ENCODE results near the gene DNAAF1.

DNAAF1 gene

DNA sequence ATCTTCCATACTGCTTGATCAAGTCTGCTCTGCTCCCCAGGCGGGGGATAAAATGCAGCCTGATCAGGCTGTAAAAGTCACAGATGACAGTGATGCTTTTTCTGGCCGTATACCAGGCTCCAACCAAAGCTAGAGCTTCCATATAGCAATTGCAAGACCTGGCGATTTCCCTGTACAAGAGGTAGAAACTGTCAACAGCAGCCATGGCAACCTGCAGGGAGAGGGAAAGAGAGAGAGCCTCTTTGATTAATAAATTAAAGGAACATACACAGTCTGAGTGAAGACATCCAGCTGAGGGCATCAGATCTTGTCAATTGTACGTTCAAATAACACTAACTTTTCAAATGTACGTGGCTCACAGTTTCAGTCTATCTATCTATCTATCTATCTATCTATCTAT is 14.0 kb upstream of the DNAAF1 start:
- Histone ChIP-seq H3K27ac (ENCODE audit: low read length) (no peak overlapping the region), H3K9ac (ENCODE audit: low read length) (no peak overlapping the region), H2AFZ (ENCODE audit: low read depth, low read length) (no peak overlapping the region), H3K4me2 (ENCODE audit: low read length) (no peak overlapping the region), H3K4me1 (ENCODE audit: low read length) (peaks cover 9% of the 10 kb centered on the region), H3K27me3 (ENCODE audit: low read depth, low read length) (no peaks in the 10 kb centered on the region), H3K36me3 (replicated peaks; ENCODE audit: low read depth, low read length) (peaks cover 2% of the 10 kb centered on the region), H3K79me2 (ENCODE audit: low read length) (no peaks in the 10 kb centered on the region), H3K9me3 (ENCODE audit: insufficient read depth, low read length) (no peaks in the 10 kb centered on the region), H4K20me1 (ENCODE audit: insufficient read depth, low read length) (no peaks in the 10 kb centered on the region), H3K4me3 (ENCODE audit: low read length) (no peak overlapping the region)
- no peak for TF ChIP-seq EZH2phosphoT487 (IDR thresholded peaks at IDR 0.05; ENCODE audit: low read depth)
- TF ChIP-seq, protein P1, sequence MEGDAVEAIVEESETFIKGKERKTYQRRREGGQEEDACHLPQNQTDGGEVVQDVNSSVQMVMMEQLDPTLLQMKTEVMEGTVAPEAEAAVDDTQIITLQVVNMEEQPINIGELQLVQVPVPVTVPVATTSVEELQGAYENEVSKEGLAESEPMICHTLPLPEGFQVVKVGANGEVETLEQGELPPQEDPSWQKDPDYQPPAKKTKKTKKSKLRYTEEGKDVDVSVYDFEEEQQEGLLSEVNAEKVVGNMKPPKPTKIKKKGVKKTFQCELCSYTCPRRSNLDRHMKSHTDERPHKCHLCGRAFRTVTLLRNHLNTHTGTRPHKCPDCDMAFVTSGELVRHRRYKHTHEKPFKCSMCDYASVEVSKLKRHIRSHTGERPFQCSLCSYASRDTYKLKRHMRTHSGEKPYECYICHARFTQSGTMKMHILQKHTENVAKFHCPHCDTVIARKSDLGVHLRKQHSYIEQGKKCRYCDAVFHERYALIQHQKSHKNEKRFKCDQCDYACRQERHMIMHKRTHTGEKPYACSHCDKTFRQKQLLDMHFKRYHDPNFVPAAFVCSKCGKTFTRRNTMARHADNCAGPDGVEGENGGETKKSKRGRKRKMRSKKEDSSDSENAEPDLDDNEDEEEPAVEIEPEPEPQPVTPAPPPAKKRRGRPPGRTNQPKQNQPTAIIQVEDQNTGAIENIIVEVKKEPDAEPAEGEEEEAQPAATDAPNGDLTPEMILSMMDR (IDR thresholded peaks at IDR 0.05; ENCODE audit: low read depth, low read length) = no peak

GRCh38 chr16:84132527-84133285 is 12.4 kb upstream of the DNAAF1 start:
- Histone ChIP-seq H3K9ac (ENCODE audit: low read length) (no peak overlapping the region), H4K20me1 (ENCODE audit: insufficient read depth, low read length) (0 out of 2 replicates have a peak, but pooled peaks cover 4% of the 10 kb centered on the region), H3K27ac (ENCODE audit: low read length) (no peak overlapping the region), H3K4me1 (ENCODE audit: low read length) (peaks cover 12% of the 10 kb centered on the region), H2AFZ (ENCODE audit: low read depth, low read length) (no peak overlapping the region), H3K4me2 (ENCODE audit: low read length) (no peak overlapping the region), H3K27me3 (ENCODE audit: low read depth, low read length) (no peaks in the 10 kb centered on the region), H3K4me3 (ENCODE audit: low read length) (no peak overlapping the region), H3K79me2 (ENCODE audit: low read length) (no peaks in the 10 kb centered on the region), H3K36me3 (replicated peaks; ENCODE audit: low read depth, low read length) (peaks cover 2% of the 10 kb centered on the region), H3K9me3 (ENCODE audit: insufficient read depth, low read length) (no peaks in the 10 kb centered on the region)
- TF ChIP-seq, protein P1 (IDR thresholded peaks at IDR 0.05; ENCODE audit: low read depth, low read length) = no peak
- TF ChIP-seq EZH2phosphoT487 (IDR thresholded peaks at IDR 0.05; ENCODE audit: low read depth) = no peak

- Histone ChIP-seq H3K27me3 (ENCODE audit: low read depth, low read length) (no peaks in the 10 kb centered on the region), H4K20me1 (ENCODE audit: insufficient read depth, low read length) (peaks cover 4% of the 10 kb centered on the region; the same call in 1 of the 2 replicates), H3K36me3 (replicated peaks; ENCODE audit: low read depth, low read length) (no peaks in the 10 kb centered on the region), H3K9ac (ENCODE audit: low read length) (no peak overlapping the region), H3K4me1 (ENCODE audit: low read length) (peaks cover 16% of the 10 kb centered on the region), H3K9me3 (ENCODE audit: insufficient read depth, low read length) (no peaks in the 10 kb centered on the region), H3K79me2 (ENCODE audit: low read length) (no peaks in the 10 kb centered on the region), H3K4me2 (ENCODE audit: low read length) (no peak overlapping the region), H3K27ac (ENCODE audit: low read length) (no peak overlapping the region), H3K4me3 (ENCODE audit: low read length) (no peak overlapping the region), H2AFZ (ENCODE audit: low read depth, low read length) (no peak overlapping the region)
- TF ChIP-seq, protein P1 (IDR thresholded peaks at IDR 0.05; ENCODE audit: low read depth, low read length) = no peak
- TF ChIP-seq EZH2phosphoT487 (IDR thresholded peaks at IDR 0.05; ENCODE audit: low read depth) = no peak
Observed at GRCh38 chr16:84136331-84137125, 8.6 kb upstream of the DNAAF1 start.

- TF ChIP-seq, protein P1 (IDR thresholded peaks at IDR 0.05; ENCODE audit: low read depth, low read length) = no peak
- no peak for TF ChIP-seq EZH2phosphoT487 (IDR thresholded peaks at IDR 0.05; ENCODE audit: low read depth)
- Histone ChIP-seq H3K9ac (ENCODE audit: low read length) (no peak overlapping the region), H3K27ac (ENCODE audit: low read length) (no peak overlapping the region), H3K27me3 (ENCODE audit: low read depth, low read length) (no peaks in the 10 kb centered on the region), H3K4me2 (ENCODE audit: low read length) (no peak overlapping the region), H4K20me1 (ENCODE audit: insufficient read depth, low read length) (peaks cover 4% of the 10 kb centered on the region; the same call in 1 of the 2 replicates), H3K36me3 (replicated peaks; ENCODE audit: low read depth, low read length) (no peaks in the 10 kb centered on the region), H3K4me1 (ENCODE audit: low read length) (peaks cover 16% of the 10 kb centered on the region), H2AFZ (ENCODE audit: low read depth, low read length) (no peak overlapping the region), H3K79me2 (ENCODE audit: low read length) (no peaks in the 10 kb centered on the region), H3K4me3 (ENCODE audit: low read length) (no peak overlapping the region), H3K9me3 (ENCODE audit: insufficient read depth, low read length) (no peaks in the 10 kb centered on the region)
Observed at GRCh38 chr16:84137287-84137686, 7.8 kb upstream of the DNAAF1 start.

Measured in OCI-LY3 (cell line).